IPS DF 6.9 (cell line): ENCODE results near the gene FBXL20.
A peak's percentile ranks its signal among the peaks of the same experiment; 100 is the strongest.
"Not testable (repeated sequence)": the region's sequence is repeated elsewhere in the genome, so short reads cannot be mapped to it uniquely, and the experiment has no call there.

ENCODE experiments used
- DNase-seq: peaks from one replicate; pipeline ENCODE4 v3.0.0-alpha.2; 2013; ENCODE audit warnings: low read depth, low spot score
- H3K27ac ChIP-seq: one replicate; pipeline ENCODE4 v1.5.1; 2013; ENCODE audit warnings: low read length, control low read depth
- H3K27me3 ChIP-seq: 2 replicates; pipeline ENCODE4 v1.6.1; 2013; ENCODE audit warnings: mild to moderate bottlenecking, low read length; ENCODE audit not compliant: control insufficient read depth, insufficient read depth
- H3K36me3 ChIP-seq: 2 replicates; pipeline ENCODE4 v1.6.1; 2013; ENCODE audit warnings: low read length; ENCODE audit not compliant: control insufficient read depth, insufficient read depth
- H3K4me1 ChIP-seq: 2 replicates; pipeline ENCODE4 v1.6.1; 2013; ENCODE audit warnings: low read length; ENCODE audit not compliant: control insufficient read depth, insufficient read depth
- H3K4me3 ChIP-seq: 2 replicates; pipeline ENCODE4 v1.5.1; 2013; ENCODE audit warnings: mild to moderate bottlenecking, low read length
- H3K9me3 ChIP-seq: 2 replicates; pipeline ENCODE4 v1.6.1; 2013; ENCODE audit warnings: low read length, inconsistent platforms; ENCODE audit not compliant: control insufficient read depth, insufficient read depth
- WGBS: extraction: QIAGEN DNeasy Blood & Tissue Kit; methylation state at CpG from one replicate; pipeline ENCODE4 v1.1.7; 2013; ENCODE audit warnings: mixed read lengths, missing lambda C conversion rate; ENCODE audit not compliant: insufficient read length, insufficient coverage; 5-methylcytosine and 5-hydroxymethylcytosine counted together

FBXL20 gene

DNA sequence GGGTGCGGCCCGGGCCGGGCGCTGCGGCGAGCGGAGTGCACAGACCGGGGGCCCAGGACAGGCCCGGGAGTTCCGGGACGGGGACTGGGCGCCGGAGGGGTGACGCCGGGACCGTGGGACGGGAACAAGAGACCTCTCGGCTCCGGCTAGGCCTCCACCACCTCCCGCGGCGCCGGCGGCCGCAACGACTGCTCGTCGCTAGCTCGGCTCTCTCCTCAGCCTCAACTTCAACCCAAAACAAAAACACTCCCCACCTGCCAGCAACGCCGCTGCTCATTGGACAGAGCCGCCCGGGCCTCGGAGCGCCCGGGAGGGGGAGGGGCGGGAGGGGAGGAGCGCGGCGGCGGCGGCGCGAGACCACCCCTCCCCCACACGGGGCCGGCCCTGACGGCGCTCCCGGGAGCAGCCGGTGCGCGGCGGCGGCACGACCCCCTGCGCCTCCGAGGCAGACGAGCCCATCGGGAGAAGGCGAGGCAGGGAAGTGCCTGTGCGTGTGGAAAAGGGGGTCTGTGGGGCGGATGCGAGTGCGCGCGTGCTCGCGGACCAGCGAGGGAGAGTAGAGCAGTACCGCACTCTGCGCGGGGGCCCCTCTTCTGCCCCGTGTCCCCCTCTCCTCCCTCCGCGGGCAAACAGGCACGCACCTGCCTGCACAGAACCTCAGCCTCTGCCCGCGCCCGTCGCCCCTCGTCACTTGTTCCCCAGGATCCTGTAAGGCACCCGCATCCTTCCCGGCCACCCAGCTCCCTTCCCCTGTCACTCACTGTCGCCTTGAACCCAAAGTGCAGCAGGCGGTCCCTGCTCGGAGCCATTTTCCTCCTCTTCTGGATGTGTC lies at the start of gene FBXL20:
TSS of gene FBXL20 (minus strand) at position 215 of the 832 bp plus-strand sequence. CDS start 224 bp downstream, outside the sequence.
- no CpG with 5 or more reads among the region's 86 CpGs for WGBS
- peak; percentile 64 for DNase-seq

GRCh38 chr17:39450847-39451581 lies 49.6 kb upstream of the FBXL20 start, which contains the start of gene MED1:
Gene MED1 (minus strand): TSS chr17:39451263. CDS start chr17:39451062, 201 bp downstream.
- DNase-seq: peak; percentile 99
- WGBS: no CpG with 5 or more reads among the region's 37 CpGs
- H3K9me3 ChIP-seq: no peaks in the 10 kb centered on the region
- H3K27me3 ChIP-seq: no peaks in the 10 kb centered on the region
- no peaks in the 10 kb centered on the region; the same call in 1 of the 2 replicates for H3K36me3 ChIP-seq
- no peak within 1 kb of the TSS for H3K27ac ChIP-seq
- peak within 1 kb of the TSS; percentile 91 for H3K4me3 ChIP-seq
- no peaks in the 10 kb centered on the region for H3K4me1 ChIP-seq

More for the DNA sequence above, at the start of gene FBXL20:
- Histone ChIP-seq H3K27me3 (no peaks in the 10 kb centered on the region), H3K9me3 (no peaks in the 10 kb centered on the region), H3K4me1 (no peaks in the 10 kb centered on the region), H3K27ac (no peak within 1 kb of the TSS), H3K36me3 (no peaks in the 10 kb centered on the region), H3K4me3 (peak within 1 kb of the TSS; percentile 72)

- Histone ChIP-seq H3K9me3 (no peaks in the 10 kb centered on the region), H3K4me1 (no peaks in the 10 kb centered on the region), H3K36me3 (peaks cover 2% of the 10 kb centered on the region; the same call in 1 of the 2 replicates), H3K4me3 (peak overlapping the region; percentile 91; the same call in 1 of the 2 replicates), H3K27me3 (no peaks in the 10 kb centered on the region), H3K27ac (no peak overlapping the region)
- DNase-seq: no peak
- WGBS: no CpG with 5 or more reads among the region's 13 CpGs
Observed at GRCh38 chr17:39450051-39450450, 48.6 kb upstream of the FBXL20 start.

DNA sequence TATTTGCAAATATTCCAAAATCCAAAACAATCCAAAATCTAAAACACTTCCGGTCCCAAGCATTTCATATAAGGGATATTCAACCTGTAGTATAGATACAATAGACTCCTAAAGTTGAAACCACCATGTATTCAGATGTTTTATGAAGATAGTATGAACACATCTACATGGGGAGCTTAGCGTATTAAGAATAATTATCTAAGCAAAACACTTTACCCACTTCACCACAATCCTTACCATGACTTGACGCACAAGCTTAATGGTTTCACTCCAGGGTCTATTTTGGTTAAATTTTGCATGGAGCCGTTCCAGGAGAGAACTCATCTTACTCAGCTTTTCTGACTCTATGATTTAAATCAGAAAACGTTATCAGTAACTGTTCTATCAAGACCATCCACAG lies 46.1 kb upstream of the FBXL20 start:
- DNase-seq: no peak
- Histone ChIP-seq H3K36me3 (peaks cover 2% of the 10 kb centered on the region; the same call in 1 of the 2 replicates), H3K27me3 (no peaks in the 10 kb centered on the region), H3K27ac (no peak overlapping the region), H3K4me1 (no peaks in the 10 kb centered on the region), H3K4me3 (no peak overlapping the region), H3K9me3 (no peaks in the 10 kb centered on the region)
- 71% methylated on average over 1 of the region's 5 CpGs for WGBS

- Histone ChIP-seq H3K4me1 (no peaks in the 10 kb centered on the region), H3K27ac (no peak overlapping the region), H3K4me3 (no peak overlapping the region), H3K9me3 (no peaks in the 10 kb centered on the region), H3K36me3 (peaks cover 5% of the 10 kb centered on the region; the same call in 1 of the 2 replicates), H3K27me3 (no peaks in the 10 kb centered on the region)
- no peak for DNase-seq
Observed at GRCh38 chr17:39443326-39443725, 41.9 kb upstream of the FBXL20 start.

GRCh38 chr17:39439868-39440267 lies 38.4 kb upstream of the FBXL20 start:
- H3K27ac ChIP-seq, H3K36me3 ChIP-seq, H3K9me3 ChIP-seq, H3K4me1 ChIP-seq, H3K4me3 ChIP-seq, H3K27me3 ChIP-seq, DNase-seq: not testable (repeated sequence)
- no CpG with 5 or more reads among the region's 2 CpGs for WGBS

DNA sequence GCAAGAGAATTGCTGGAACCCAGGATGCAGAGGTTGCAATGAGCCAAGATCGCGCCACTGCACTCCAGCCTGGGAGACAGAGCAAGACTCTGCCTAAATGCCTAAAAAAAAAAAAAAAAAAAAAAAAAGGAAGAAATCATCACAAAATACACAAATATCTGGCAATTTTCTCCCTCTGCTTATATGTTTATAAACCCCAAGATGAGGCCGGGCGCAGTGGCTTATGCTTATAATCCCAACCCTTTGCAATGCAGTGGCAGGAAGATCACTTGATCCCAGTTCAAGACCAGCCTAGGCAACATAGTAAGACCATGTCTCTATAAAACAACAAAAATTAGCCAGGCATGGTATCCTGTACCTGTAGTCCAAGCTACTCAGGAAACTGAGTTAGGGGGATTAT lies 28.2 kb upstream of the FBXL20 start:
- H3K27me3 ChIP-seq: no peaks in the 10 kb centered on the region
- H3K9me3 ChIP-seq: no peaks in the 10 kb centered on the region
- WGBS: no CpG with 5 or more reads among the region's 4 CpGs
- H3K4me3 ChIP-seq: no peak overlapping the region
- no peak overlapping the region for H3K27ac ChIP-seq
- DNase-seq: no peak
- peaks cover 22% of the 10 kb centered on the region for H3K36me3 ChIP-seq
- no peaks in the 10 kb centered on the region for H3K4me1 ChIP-seq

DNA sequence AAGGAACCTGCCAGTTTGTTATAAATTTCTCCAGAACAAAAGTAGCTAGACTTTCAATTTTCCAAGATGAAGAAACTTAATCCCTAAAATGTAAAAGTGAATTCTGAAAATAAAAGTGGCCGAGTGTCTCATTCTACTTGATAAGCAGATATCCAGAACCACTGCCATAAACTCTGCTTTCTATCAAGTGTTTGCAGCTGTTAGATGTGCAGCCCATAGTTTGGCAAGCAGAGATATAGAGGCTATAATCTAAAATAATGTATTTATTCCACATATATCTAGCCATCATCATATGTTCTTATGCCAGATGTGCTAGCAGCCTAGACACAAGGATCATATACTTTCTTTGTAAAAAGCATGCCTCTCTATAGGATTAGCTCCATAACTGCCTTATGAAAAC lies 14.7 kb upstream of the FBXL20 start:
- H3K27ac ChIP-seq: no peak overlapping the region
- no peaks in the 10 kb centered on the region for H3K4me1 ChIP-seq
- DNase-seq: no peak
- peaks cover 21% of the 10 kb centered on the region; the same call in 1 of the 2 replicates for H3K36me3 ChIP-seq
- no peaks in the 10 kb centered on the region for H3K27me3 ChIP-seq
- no peaks in the 10 kb centered on the region for H3K9me3 ChIP-seq
- H3K4me3 ChIP-seq: no peak overlapping the region
- no CpG with 5 or more reads among the region's 1 CpG for WGBS

- Histone ChIP-seq H3K36me3 (peaks cover 27% of the 10 kb centered on the region), H3K9me3 (no peaks in the 10 kb centered on the region), H3K27me3 (no peaks in the 10 kb centered on the region), H3K4me1 (no peaks in the 10 kb centered on the region), H3K27ac (no peak overlapping the region), H3K4me3 (no peak overlapping the region)
- no CpG with 5 or more reads among the region's 13 CpGs for WGBS
- DNase-seq: no peak
Observed at GRCh38 chr17:39410279-39410678, 8.9 kb upstream of the FBXL20 start.

DNA sequence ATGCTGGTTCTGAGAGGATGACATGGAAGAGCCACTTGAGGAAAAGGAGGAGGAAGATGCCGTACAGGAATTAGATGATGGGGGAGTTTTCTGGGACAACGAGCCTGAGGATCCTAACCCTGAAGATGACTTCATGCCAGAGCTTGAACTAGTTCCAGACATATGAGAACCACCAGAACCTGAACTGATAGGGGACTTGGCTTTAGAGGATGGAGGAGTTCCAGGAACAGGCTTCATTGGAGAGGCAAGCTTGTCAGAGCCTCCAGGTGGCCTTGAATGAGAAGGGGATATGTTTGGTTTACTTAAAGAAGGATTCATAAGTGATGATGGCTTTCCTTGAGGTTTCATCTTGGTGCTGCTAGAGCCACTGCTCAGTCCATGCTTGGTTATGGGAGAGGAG lies 6.9 kb upstream of the FBXL20 start:
- H3K27ac ChIP-seq: no peak overlapping the region
- H3K36me3 ChIP-seq: peaks cover 21% of the 10 kb centered on the region
- DNase-seq: no peak
- no peaks in the 10 kb centered on the region for H3K9me3 ChIP-seq
- H3K4me3 ChIP-seq: no peak overlapping the region
- H3K4me1 ChIP-seq: no peaks in the 10 kb centered on the region
- H3K27me3 ChIP-seq: no peaks in the 10 kb centered on the region
- WGBS: no CpG with 5 or more reads among the region's 2 CpGs
